K562 (cell line): ENCODE results near the gene PDIA3. TPM values are rescaled to one million over a fixed set of nuclear protein-coding genes. Genes with fewer than 3 reads are reported as not detected.

Experiments used
- E2F6 ChIP-seq, 2 experiments: IDR thresholded peaks; 2 replicates each; pipeline ENCODE4 v1.6.1; 2011; ENCODE audit warnings: borderline replicate concordance in 1 of 2, control low read depth in 1 of 2, low read depth in 1 of 2, low read length in 1 of 2, mild to moderate bottlenecking in 1 of 2, mixed read lengths in 1 of 2, moderate library complexity in 1 of 2; ENCODE audit not compliant: insufficient read depth in 1 of 2, insufficient read length in 1 of 2, poor library complexity in 1 of 2, severe bottlenecking in 1 of 2; ENCODE audit errors: extremely low read depth in 1 of 2
- ID3 ChIP-seq, 2 experiments: fragments of 250-450 bp in 1 of 2; fragments of 450-650 bp in 1 of 2; sonication (Bioruptor Pico) in 1 of 2; IDR thresholded peaks; 2 replicates each; pipeline versions ENCODE4 v1.6.1 to v1.8.0; 2016 to 2021; ENCODE audit warnings: mild to moderate bottlenecking in 2 of 2, moderate library complexity in 2 of 2, missing compliant biosample characterization in 1 of 2, missing genetic modification characterization in 1 of 2
- MTA3 ChIP-seq: fragments of 450-650 bp; formaldehyde crosslinking; IDR thresholded peaks from 2 replicates; pipeline ENCODE4 v1.6.1; 2017; ENCODE audit warnings: mild to moderate bottlenecking, borderline replicate concordance
- POLR2G ChIP-seq: fragments of 200-400 bp; formaldehyde crosslinking; IDR thresholded peaks from 2 replicates; pipeline ENCODE4 v1.6.1; 2017; ENCODE audit warnings: low read depth, mild to moderate bottlenecking, antibody characterized with exemption, low read length, moderate library complexity
- RBFOX2 ChIP-seq: fragments of 200-400 bp; formaldehyde crosslinking; IDR thresholded peaks from 2 replicates; pipeline ENCODE4 v1.6.1; 2017; ENCODE audit warnings: low read depth, mild to moderate bottlenecking, low read length, moderate library complexity
- SETDB1 ChIP-seq: IDR thresholded peaks from one replicate; pipeline ENCODE4 v1.6.1; 2012; ENCODE audit warnings: low read length, control low read depth, inconsistent platforms
- USF2 ChIP-seq: sonication (generic); formaldehyde crosslinking; IDR thresholded peaks from 2 replicates; pipeline ENCODE4 v1.5.0; 2020; ENCODE audit warnings: missing genetic modification reagents
- ZFX ChIP-seq: sonication (generic); formaldehyde crosslinking; IDR thresholded peaks from 2 replicates; pipeline ENCODE4 v1.8.0; 2022; ENCODE audit warnings: mild to moderate bottlenecking, missing genetic modification reagents, moderate library complexity
- ZNF277 ChIP-seq: fragments of 250-450 bp; sonication (Bioruptor Pico); IDR thresholded peaks from 2 replicates; pipeline ENCODE4 v1.8.0; 2022; ENCODE audit warnings: inconsistent platforms, mild to moderate bottlenecking, moderate library complexity, borderline replicate concordance
- ZNF583 ChIP-seq: fragments of 250-450 bp; sonication (Bioruptor Pico); IDR thresholded peaks from 2 replicates; pipeline ENCODE4 v1.4.0; 2020
- ZNF695 ChIP-seq: fragments of 450-650 bp; formaldehyde crosslinking; IDR thresholded peaks from 2 replicates; pipeline ENCODE4 v1.4.0; 2020; ENCODE audit warnings: mild to moderate bottlenecking, moderate library complexity
- polyA plus RNA-seq, 8 experiments: library from polyadenylated mRNA; depleted of rRNA in 4 of 8; stranded (reverse) in 5 of 8; unstranded in 3 of 8; fragments of >200 nt; fragmentation: Nextera tagmentation in 2 of 8; fragmentation: Illumina TruSeq in 1 of 8; extraction: Ambion mirVana in 2 of 8; extraction: Trizol in 1 of 8; gene quantifications; 2 replicates each; pipeline versions ENCODE4 v1.2.1 to v1.2.3, GENCODE V29; 2011 to 2014; ENCODE audit warnings: inconsistent platforms in 1 of 8, missing spikeins in 1 of 8
- total RNA-seq, 7 experiments: library from RNA; depleted of rRNA in 6 of 7; stranded (reverse); fragments of >200 nt in 6 of 7; fragmentation: Illumina TruSeq in 2 of 7; extraction: Trizol in 2 of 7; gene quantifications; 2 replicates each; pipeline versions ENCODE4 v1.2.1 to v1.2.3, GENCODE V29; 2011 to 2021; ENCODE audit warnings: low replicate concordance in 1 of 7

The PDIA3 gene
- total and polyA plus RNA-seq, 9 of the 15 experiments (the other 6 are each of a cell fraction or from before 2014, with no cell fraction given): 13.5 to 386 (median 149) TPM

GRCh38 chr15:43777267-43777914 is 31.2 kb downstream of the PDIA3 start (continued):
- no peak for TF ChIP-seq ZNF277
- TF ChIP-seq ID3 (CRISPR knock-in tag; IDR thresholded peaks at IDR 0.05): no peak
- TF ChIP-seq ID3 (tag; IDR thresholded peaks at IDR 0.05): 0 out of 2 replicates have a peak, but pooled peaks have one; percentile 25
- peak; percentile 60; the same call in 1 of the 2 replicates for TF ChIP-seq ZFX (CRISPR knock-in tag)
- TF ChIP-seq E2F6 (IDR thresholded peaks at IDR 0.05; ENCODE audit: borderline replicate concordance in 1 of 2, extremely low read depth in 1 of 2, insufficient read depth in 1 of 2, insufficient read length in 1 of 2, low read depth in 1 of 2, low read length in 1 of 2, poor library complexity in 1 of 2, severe bottlenecking in 1 of 2): peak; percentile 23 to 81
- TF ChIP-seq SETDB1: no peak
- no peak for TF ChIP-seq ZNF695
- TF ChIP-seq MTA3: peak; percentile 48; the same call in 1 of the 2 replicates
- TF ChIP-seq ZNF583 (CRISPR knock-in tag): no peak
- no peak for TF ChIP-seq USF2 (CRISPR knock-in tag)
- peak; percentile 70 for TF ChIP-seq POLR2G
- peak; percentile 73 for TF ChIP-seq RBFOX2
- TF ChIP-seq, all 486 proteins: peak for 26
